Measurements from ENCODE around the gene SPTB. TPM values are rescaled to one million over a fixed set of nuclear protein-coding genes. Genes with fewer than 3 reads are reported as not detected.

The SPTB gene
- total and polyA plus RNA-seq, 7 experiments from 2014 or later, result 0.05 to 0.12 (median 0.05) TPM; not detected in 4

GRCh38 chr14:64799555-64799954, 80.2 kb downstream of the SPTB start:
- Histone ChIP-seq H3K9me3 (ENCODE audit: control insufficient read depth in 2 of 3, low read length in 3 of 3) (no peaks in the 10 kb centered on the region), H3K36me3 (ENCODE audit: control insufficient read depth in 2 of 3, insufficient read depth in 3 of 3, low read length in 3 of 3) (no peaks in the 10 kb centered on the region), H3K27ac (ENCODE audit: low read depth, low read length) (no peak overlapping the region), H3K4me3 (ENCODE audit: low read length) (no peak overlapping the region), H3K27me3 (ENCODE audit: control insufficient read depth in 2 of 2, insufficient read depth in 2 of 2, low read length in 2 of 2) (no peaks in the 10 kb centered on the region), H3K4me1 (ENCODE audit: control insufficient read depth in 2 of 2, insufficient read depth in 2 of 2, low read length in 2 of 2) (no peaks in the 10 kb centered on the region)
- peaks cover 0 to 17% (median 0%) of the 10 kb centered on the region in 5 donors for H3K27me3 Mint-ChIP-seq
- no peak overlapping the region for H3K27ac Mint-ChIP-seq
- POLR2A ChIA-PET, result no interaction called here
- peaks cover 0 to 2% (median 0%) of the 10 kb centered on the region in 7 donors for H3K4me1 Mint-ChIP-seq
- DNase-seq (no peak), ATAC-seq (no peak)
- intact Hi-C loops (cut with micrococcal nuclease), result no loop called here
- H3K9me3 Mint-ChIP-seq, result peaks cover 0 to 2% (median 0%) of the 10 kb centered on the region in 11 donors
- no peaks in the 10 kb centered on the region for H3K36me3 Mint-ChIP-seq
- no peak overlapping the region for H3K4me3 Mint-ChIP-seq
- CTCF ChIA-PET, result interaction anchor here (1.6 kb wide), 1 partner anchor 24 kb away, joined by 5 read pairs; no protein-coding TSS in a partner anchor

DNA sequence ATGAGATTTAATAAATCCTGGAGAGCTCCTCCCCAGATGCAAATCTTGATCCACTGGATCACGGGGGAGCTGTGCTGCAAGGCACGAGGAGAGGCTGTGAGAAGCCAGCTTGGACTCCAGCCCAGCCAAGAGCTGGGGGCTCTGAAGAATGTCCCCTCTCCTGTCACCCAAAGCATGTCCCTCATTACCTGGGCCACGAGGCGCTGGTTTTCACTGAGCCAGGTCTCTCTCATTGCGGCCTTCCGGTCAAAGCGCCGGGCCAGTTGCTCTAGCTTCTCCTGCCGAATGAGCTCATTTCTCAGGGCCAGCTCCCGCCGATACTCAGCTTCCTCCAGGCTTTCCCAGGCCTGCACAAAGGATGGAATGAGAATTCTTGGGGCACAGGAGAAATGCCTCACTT, 83.3 kb downstream of the SPTB start:
- Mint-ChIP-seq H3K4me3 (no peak overlapping the region), H3K27me3 (peaks cover 0 to 14% (median 0%) of the 10 kb centered on the region in 5 donors), H3K36me3 (no peaks in the 10 kb centered on the region), H3K4me1 (peaks cover 0 to 2% (median 0%) of the 10 kb centered on the region in 7 donors), H3K9me3 (peaks cover 0 to 2% (median 0%) of the 10 kb centered on the region in 11 donors), H3K27ac (no peak overlapping the region)
- Histone ChIP-seq H3K4me3 (ENCODE audit: low read length) (no peak overlapping the region), H3K27me3 (ENCODE audit: control insufficient read depth in 2 of 2, insufficient read depth in 2 of 2, low read length in 2 of 2) (no peaks in the 10 kb centered on the region), H3K4me1 (ENCODE audit: control insufficient read depth in 2 of 2, insufficient read depth in 2 of 2, low read length in 2 of 2) (no peaks in the 10 kb centered on the region), H3K9me3 (ENCODE audit: control insufficient read depth in 2 of 3, low read length in 3 of 3) (no peaks in the 10 kb centered on the region), H3K27ac (ENCODE audit: low read depth, low read length) (no peak overlapping the region), H3K36me3 (ENCODE audit: control insufficient read depth in 2 of 3, insufficient read depth in 3 of 3, low read length in 3 of 3) (no peaks in the 10 kb centered on the region)
- ChIA-PET POLR2A (no interaction called here), CTCF (no interaction called here)
- no peak for DNase-seq
- ATAC-seq, result no peak
- intact Hi-C loops (cut with micrococcal nuclease), result no loop called here

DNA sequence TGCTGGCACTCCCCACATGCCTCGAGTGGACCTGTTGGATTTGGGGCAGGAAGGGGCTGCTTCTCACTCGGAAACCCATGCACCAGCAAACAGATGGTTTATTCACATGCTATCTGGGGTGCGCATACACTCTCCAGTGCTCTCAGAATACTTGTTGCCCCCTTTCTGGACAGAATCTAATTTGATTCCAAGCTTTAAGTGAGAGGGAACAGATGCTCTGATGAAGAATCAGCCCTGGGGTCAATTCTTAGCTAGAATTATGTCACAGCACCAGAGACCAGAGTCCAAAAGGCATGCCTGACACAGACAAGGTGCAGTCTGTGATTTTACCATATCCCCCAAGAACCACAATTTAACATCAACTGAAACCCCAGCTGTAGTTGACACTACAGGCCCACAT, 83.8 kb downstream of the SPTB start:
- ChIA-PET CTCF (no interaction called here), POLR2A (no interaction called here)
- Histone ChIP-seq H3K4me3 (ENCODE audit: low read length) (no peak overlapping the region), H3K4me1 (ENCODE audit: control insufficient read depth in 2 of 2, insufficient read depth in 2 of 2, low read length in 2 of 2) (no peaks in the 10 kb centered on the region), H3K27ac (ENCODE audit: low read depth, low read length) (no peak overlapping the region), H3K9me3 (ENCODE audit: control insufficient read depth in 2 of 3, low read length in 3 of 3) (no peaks in the 10 kb centered on the region), H3K27me3 (ENCODE audit: control insufficient read depth in 2 of 2, insufficient read depth in 2 of 2, low read length in 2 of 2) (no peaks in the 10 kb centered on the region), H3K36me3 (ENCODE audit: control insufficient read depth in 2 of 3, insufficient read depth in 3 of 3, low read length in 3 of 3) (no peaks in the 10 kb centered on the region)
- no peak for ATAC-seq
- peaks cover 0 to 14% (median 0%) of the 10 kb centered on the region in 5 donors for H3K27me3 Mint-ChIP-seq
- H3K36me3 Mint-ChIP-seq, result no peaks in the 10 kb centered on the region
- no peak overlapping the region for H3K27ac Mint-ChIP-seq
- intact Hi-C loops (cut with micrococcal nuclease), result no loop called here
- H3K4me1 Mint-ChIP-seq, result peaks cover 0 to 2% (median 0%) of the 10 kb centered on the region in 7 donors
- no peak for DNase-seq
- no peak overlapping the region for H3K4me3 Mint-ChIP-seq
- no peaks in the 10 kb centered on the region for H3K9me3 Mint-ChIP-seq

- H3K36me3 Mint-ChIP-seq, result no peaks in the 10 kb centered on the region
- ChIA-PET POLR2A (no interaction called here), CTCF (no interaction called here)
- intact Hi-C loops (cut with micrococcal nuclease), result no loop called here
- ATAC-seq (no peak), DNase-seq (no peak)
- H3K9me3 Mint-ChIP-seq, result no peaks in the 10 kb centered on the region
- no peaks in the 10 kb centered on the region for H3K4me1 Mint-ChIP-seq
- H3K4me3 ChIP-seq (ENCODE audit: low read length), result no peak overlapping the region
- H3K27ac Mint-ChIP-seq, result no peak overlapping the region
- no peaks in the 10 kb centered on the region for H3K36me3 ChIP-seq (ENCODE audit: control insufficient read depth in 2 of 3, insufficient read depth in 3 of 3, low read length in 3 of 3)
- H3K27me3 Mint-ChIP-seq, result peaks cover 0 to 14% (median 0%) of the 10 kb centered on the region in 5 donors
- H3K4me3 Mint-ChIP-seq, result no peak overlapping the region
- no peaks in the 10 kb centered on the region for H3K4me1 ChIP-seq (ENCODE audit: control insufficient read depth in 2 of 2, insufficient read depth in 2 of 2, low read length in 2 of 2)
- no peaks in the 10 kb centered on the region for H3K9me3 ChIP-seq (ENCODE audit: control insufficient read depth in 2 of 3, low read length in 3 of 3)
- no peaks in the 10 kb centered on the region for H3K27me3 ChIP-seq (ENCODE audit: control insufficient read depth in 2 of 2, insufficient read depth in 2 of 2, low read length in 2 of 2)
- no peak overlapping the region for H3K27ac ChIP-seq (ENCODE audit: low read depth, low read length)
These were observed 84.5 kb downstream of the SPTB start for GRCh38 chr14:64795211-64795610.

GRCh38 chr14:64792871-64793560, 86.7 kb downstream of the SPTB start:
- H3K27ac Mint-ChIP-seq, result no peak overlapping the region
- no peaks in the 10 kb centered on the region for H3K4me1 Mint-ChIP-seq
- Histone ChIP-seq H3K36me3 (ENCODE audit: control insufficient read depth in 2 of 3, insufficient read depth in 3 of 3, low read length in 3 of 3) (no peaks in the 10 kb centered on the region), H3K27ac (ENCODE audit: low read depth, low read length) (no peak overlapping the region), H3K4me1 (ENCODE audit: control insufficient read depth in 2 of 2, insufficient read depth in 2 of 2, low read length in 2 of 2) (no peaks in the 10 kb centered on the region), H3K27me3 (ENCODE audit: control insufficient read depth in 2 of 2, insufficient read depth in 2 of 2, low read length in 2 of 2) (no peaks in the 10 kb centered on the region), H3K9me3 (ENCODE audit: control insufficient read depth in 2 of 3, low read length in 3 of 3) (no peaks in the 10 kb centered on the region), H3K4me3 (ENCODE audit: low read length) (no peak overlapping the region)
- H3K36me3 Mint-ChIP-seq, result no peaks in the 10 kb centered on the region
- peaks cover 0 to 7% (median 0%) of the 10 kb centered on the region in 5 donors for H3K27me3 Mint-ChIP-seq
- no peak for DNase-seq
- POLR2A ChIA-PET, result no interaction called here
- intact Hi-C loops (cut with micrococcal nuclease), result no loop called here
- CTCF ChIA-PET, result no interaction called here
- H3K9me3 Mint-ChIP-seq, result no peaks in the 10 kb centered on the region
- ATAC-seq, result no peak
- H3K4me3 Mint-ChIP-seq, result no peak overlapping the region

- no peak for ATAC-seq
- CTCF ChIA-PET, result no interaction called here
- Histone ChIP-seq H3K4me3 (ENCODE audit: low read length) (no peak overlapping the region), H3K9me3 (ENCODE audit: control insufficient read depth in 2 of 3, low read length in 3 of 3) (no peaks in the 10 kb centered on the region), H3K4me1 (ENCODE audit: control insufficient read depth in 2 of 2, insufficient read depth in 2 of 2, low read length in 2 of 2) (no peaks in the 10 kb centered on the region), H3K36me3 (ENCODE audit: control insufficient read depth in 2 of 3, insufficient read depth in 3 of 3, low read length in 3 of 3) (no peaks in the 10 kb centered on the region), H3K27me3 (ENCODE audit: control insufficient read depth in 2 of 2, insufficient read depth in 2 of 2, low read length in 2 of 2) (no peaks in the 10 kb centered on the region), H3K27ac (ENCODE audit: low read depth, low read length) (no peak overlapping the region)
- peaks cover 0 to 2% (median 0%) of the 10 kb centered on the region in 5 donors for H3K27me3 Mint-ChIP-seq
- no peak for DNase-seq
- POLR2A ChIA-PET, result no interaction called here
- H3K36me3 Mint-ChIP-seq, result no peaks in the 10 kb centered on the region
- intact Hi-C loops (cut with micrococcal nuclease), result no loop called here
- H3K4me3 Mint-ChIP-seq, result no peak overlapping the region
- H3K9me3 Mint-ChIP-seq, result no peaks in the 10 kb centered on the region
- no peak overlapping the region for H3K27ac Mint-ChIP-seq
- H3K4me1 Mint-ChIP-seq, result no peaks in the 10 kb centered on the region
These were observed 87.5 kb downstream of the SPTB start for GRCh38 chr14:64792231-64792630.

GRCh38 chr14:64790478-64790877, 89.2 kb downstream of the SPTB start:
- intact Hi-C loops (cut with micrococcal nuclease), result no loop called here
- ChIA-PET POLR2A (no interaction called here), CTCF (no interaction called here)
- Mint-ChIP-seq H3K27me3 (no peaks in the 10 kb centered on the region), H3K4me3 (no peak overlapping the region), H3K9me3 (no peaks in the 10 kb centered on the region), H3K36me3 (no peaks in the 10 kb centered on the region), H3K27ac (no peak overlapping the region), H3K4me1 (no peaks in the 10 kb centered on the region)
- Histone ChIP-seq H3K27ac (ENCODE audit: low read depth, low read length) (no peak overlapping the region), H3K4me3 (ENCODE audit: low read length) (no peak overlapping the region), H3K4me1 (ENCODE audit: control insufficient read depth in 2 of 2, insufficient read depth in 2 of 2, low read length in 2 of 2) (no peaks in the 10 kb centered on the region), H3K9me3 (ENCODE audit: control insufficient read depth in 2 of 3, low read length in 3 of 3) (no peaks in the 10 kb centered on the region), H3K36me3 (ENCODE audit: control insufficient read depth in 2 of 3, insufficient read depth in 3 of 3, low read length in 3 of 3) (no peaks in the 10 kb centered on the region), H3K27me3 (ENCODE audit: control insufficient read depth in 2 of 2, insufficient read depth in 2 of 2, low read length in 2 of 2) (no peaks in the 10 kb centered on the region)
- DNase-seq, result no peak
- no peak for ATAC-seq
